Measurements from ENCODE around the gene CFAP210.

DNA sequence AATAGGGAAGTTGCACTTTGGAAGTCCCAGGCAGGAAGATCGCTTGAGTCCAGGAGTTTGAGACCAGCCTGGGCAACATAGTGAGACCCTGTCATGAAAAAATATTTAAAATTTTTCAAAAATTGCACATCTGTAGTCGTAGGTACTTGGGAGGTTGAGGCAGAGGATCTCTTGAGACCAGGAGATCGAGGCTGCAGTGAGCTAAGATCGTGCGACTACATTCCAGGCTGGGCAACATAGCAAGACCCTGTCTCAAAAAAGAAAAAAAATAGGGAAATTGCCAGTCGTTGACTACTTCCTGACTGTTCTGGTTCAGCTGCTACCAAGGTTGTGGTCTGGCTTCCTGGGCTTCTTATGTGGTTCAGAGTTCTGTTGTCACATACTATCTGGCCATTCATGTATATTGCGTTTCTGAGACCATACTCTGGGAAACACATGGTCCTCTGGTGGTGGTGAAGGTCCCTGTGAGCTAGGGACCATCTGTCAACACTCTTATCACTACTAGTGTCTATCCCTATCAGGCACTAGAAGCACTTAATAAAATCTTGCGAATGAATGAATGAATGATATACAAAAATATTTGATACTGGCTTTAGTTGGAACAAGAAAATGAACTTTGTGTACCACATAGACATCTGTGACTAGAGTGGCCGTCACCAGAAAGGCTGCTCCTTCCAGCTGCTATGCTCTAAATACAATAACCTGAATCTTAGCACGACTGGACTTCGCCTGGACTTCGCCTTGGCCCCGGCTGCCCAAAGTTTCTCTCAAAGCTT is 38.6 kb upstream of the CFAP210 start:
- TF ChIP-seq, protein P1, sequence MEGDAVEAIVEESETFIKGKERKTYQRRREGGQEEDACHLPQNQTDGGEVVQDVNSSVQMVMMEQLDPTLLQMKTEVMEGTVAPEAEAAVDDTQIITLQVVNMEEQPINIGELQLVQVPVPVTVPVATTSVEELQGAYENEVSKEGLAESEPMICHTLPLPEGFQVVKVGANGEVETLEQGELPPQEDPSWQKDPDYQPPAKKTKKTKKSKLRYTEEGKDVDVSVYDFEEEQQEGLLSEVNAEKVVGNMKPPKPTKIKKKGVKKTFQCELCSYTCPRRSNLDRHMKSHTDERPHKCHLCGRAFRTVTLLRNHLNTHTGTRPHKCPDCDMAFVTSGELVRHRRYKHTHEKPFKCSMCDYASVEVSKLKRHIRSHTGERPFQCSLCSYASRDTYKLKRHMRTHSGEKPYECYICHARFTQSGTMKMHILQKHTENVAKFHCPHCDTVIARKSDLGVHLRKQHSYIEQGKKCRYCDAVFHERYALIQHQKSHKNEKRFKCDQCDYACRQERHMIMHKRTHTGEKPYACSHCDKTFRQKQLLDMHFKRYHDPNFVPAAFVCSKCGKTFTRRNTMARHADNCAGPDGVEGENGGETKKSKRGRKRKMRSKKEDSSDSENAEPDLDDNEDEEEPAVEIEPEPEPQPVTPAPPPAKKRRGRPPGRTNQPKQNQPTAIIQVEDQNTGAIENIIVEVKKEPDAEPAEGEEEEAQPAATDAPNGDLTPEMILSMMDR (IDR thresholded peaks at IDR 0.05; ENCODE audit: low read depth, low read length) = no peak
- no peak for TF ChIP-seq EZH2phosphoT487 (IDR thresholded peaks at IDR 0.05; ENCODE audit: low read depth)
